GDM1 (cell line): ENCODE measurements around the gene IGF2BP1.
"Not testable (repeated sequence)": the region's sequence is repeated elsewhere in the genome, so short reads cannot be mapped to it uniquely, and the experiment has no call there.

ENCODE experiments used
- DNase-seq: peaks from one replicate; lab custom pipeline; 2025; lab: John Stamatoyannopoulos, UW

IGF2BP1 gene

GRCh38 chr17:49100601-49101000, 103.4 kb downstream of the IGF2BP1 start:
- no peak for DNase-seq

DNA sequence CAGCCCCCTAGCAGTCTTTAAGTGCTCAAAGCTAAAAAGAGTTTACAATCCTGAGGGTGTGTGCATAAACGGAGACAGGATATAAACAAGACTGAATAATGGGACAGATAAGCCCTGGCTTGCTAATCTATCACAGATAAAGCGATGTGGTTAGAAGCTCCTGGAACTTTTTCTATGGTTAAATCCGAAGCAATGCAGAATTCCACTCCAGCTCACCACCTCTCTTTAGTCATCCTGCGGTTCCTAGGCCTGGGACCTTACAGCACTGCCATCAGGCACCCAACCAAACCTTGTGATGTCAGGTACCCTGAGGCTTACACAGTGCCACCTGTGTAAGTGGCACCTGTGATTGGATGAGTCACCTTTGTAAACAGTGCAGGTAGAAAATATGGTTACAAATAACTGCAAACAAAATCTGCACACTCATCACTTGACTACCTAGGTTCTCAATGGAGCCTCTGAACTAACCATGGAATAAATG, 103.9 kb downstream of the IGF2BP1 start:
- no peak for DNase-seq

DNA sequence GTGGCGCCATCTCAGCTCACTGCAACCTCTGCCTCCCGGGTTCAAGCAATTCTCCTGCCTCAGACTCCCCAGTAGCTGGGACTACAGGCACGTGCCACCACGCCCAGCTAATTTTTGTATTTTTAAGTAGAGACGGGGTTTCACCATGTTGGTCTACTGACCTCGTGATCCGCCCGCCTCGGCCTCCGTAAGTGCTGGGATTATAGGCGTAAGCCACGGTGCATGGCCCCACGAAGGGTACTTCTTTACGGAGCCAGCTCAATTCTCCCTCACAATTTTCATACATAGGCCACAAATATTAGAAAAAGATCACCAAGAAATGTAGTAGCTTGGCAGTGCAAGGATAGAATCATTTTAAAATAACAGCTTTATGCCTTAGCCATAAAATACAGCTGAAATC, 106.2 kb downstream of the IGF2BP1 start:
- not testable (repeated sequence) for DNase-seq

- no peak for DNase-seq
These were observed 107.4 kb downstream of the IGF2BP1 start for GRCh38 chr17:49104511-49105074.
